LNCAP (cell line): Measurements from ENCODE around the gene RUFY3.

Source experiments
- TF ChIP-seq, protein P1 (sequence below): fragments of 450-650 bp; IDR thresholded peaks from 2 replicates; pipeline ENCODE4 v1.5.1; 2017; ENCODE audit warnings: mild to moderate bottlenecking

Gene RUFY3

GRCh38 chr4:70855464-70855863 lies 133.7 kb downstream of the RUFY3 start:
- TF ChIP-seq, protein P1, sequence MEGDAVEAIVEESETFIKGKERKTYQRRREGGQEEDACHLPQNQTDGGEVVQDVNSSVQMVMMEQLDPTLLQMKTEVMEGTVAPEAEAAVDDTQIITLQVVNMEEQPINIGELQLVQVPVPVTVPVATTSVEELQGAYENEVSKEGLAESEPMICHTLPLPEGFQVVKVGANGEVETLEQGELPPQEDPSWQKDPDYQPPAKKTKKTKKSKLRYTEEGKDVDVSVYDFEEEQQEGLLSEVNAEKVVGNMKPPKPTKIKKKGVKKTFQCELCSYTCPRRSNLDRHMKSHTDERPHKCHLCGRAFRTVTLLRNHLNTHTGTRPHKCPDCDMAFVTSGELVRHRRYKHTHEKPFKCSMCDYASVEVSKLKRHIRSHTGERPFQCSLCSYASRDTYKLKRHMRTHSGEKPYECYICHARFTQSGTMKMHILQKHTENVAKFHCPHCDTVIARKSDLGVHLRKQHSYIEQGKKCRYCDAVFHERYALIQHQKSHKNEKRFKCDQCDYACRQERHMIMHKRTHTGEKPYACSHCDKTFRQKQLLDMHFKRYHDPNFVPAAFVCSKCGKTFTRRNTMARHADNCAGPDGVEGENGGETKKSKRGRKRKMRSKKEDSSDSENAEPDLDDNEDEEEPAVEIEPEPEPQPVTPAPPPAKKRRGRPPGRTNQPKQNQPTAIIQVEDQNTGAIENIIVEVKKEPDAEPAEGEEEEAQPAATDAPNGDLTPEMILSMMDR: no peak
